Nephron (organoid): ENCODE measurements around the gene ARHGEF25.

Experiments used
- H3K27ac Mint-ChIP-seq, 3 experiments: 2 replicates each; pipeline ENCODE4 v1.8.0; 2020; ENCODE audit warnings: mixed read lengths in 3 of 3, mild to moderate bottlenecking in 2 of 3, moderate library complexity in 1 of 3
- H3K27me3 Mint-ChIP-seq: 2 replicates; pipeline ENCODE4 v1.8.0; 2021; ENCODE audit warnings: low read depth, mild to moderate bottlenecking, moderate library complexity, mixed read lengths
- H3K36me3 Mint-ChIP-seq: 2 replicates; pipeline ENCODE4 v1.8.0; 2020; ENCODE audit warnings: low read depth, mixed read lengths
- H3K4me1 Mint-ChIP-seq: 2 replicates; pipeline ENCODE4 v1.8.0; 2020; ENCODE audit warnings: mixed read lengths
- H3K4me3 Mint-ChIP-seq, 3 experiments: 2 replicates each; pipeline ENCODE4 v1.8.0; 2020; ENCODE audit warnings: mild to moderate bottlenecking in 3 of 3, mixed read lengths in 3 of 3, moderate library complexity in 2 of 3
- H3K9me3 Mint-ChIP-seq: 2 replicates; pipeline ENCODE4 v1.8.0; 2020; ENCODE audit warnings: mixed read lengths
- TF ChIP-seq, protein P1 (sequence below), 3 experiments: fragments of 200-600 bp; sonication (generic); IDR thresholded peaks; one replicate each; pipeline ENCODE4 v1.5.0; 2021; ENCODE audit warnings: antibody characterized with exemption in 3 of 3; ENCODE audit not compliant: unreplicated experiment in 3 of 3

Gene ARHGEF25

DNA sequence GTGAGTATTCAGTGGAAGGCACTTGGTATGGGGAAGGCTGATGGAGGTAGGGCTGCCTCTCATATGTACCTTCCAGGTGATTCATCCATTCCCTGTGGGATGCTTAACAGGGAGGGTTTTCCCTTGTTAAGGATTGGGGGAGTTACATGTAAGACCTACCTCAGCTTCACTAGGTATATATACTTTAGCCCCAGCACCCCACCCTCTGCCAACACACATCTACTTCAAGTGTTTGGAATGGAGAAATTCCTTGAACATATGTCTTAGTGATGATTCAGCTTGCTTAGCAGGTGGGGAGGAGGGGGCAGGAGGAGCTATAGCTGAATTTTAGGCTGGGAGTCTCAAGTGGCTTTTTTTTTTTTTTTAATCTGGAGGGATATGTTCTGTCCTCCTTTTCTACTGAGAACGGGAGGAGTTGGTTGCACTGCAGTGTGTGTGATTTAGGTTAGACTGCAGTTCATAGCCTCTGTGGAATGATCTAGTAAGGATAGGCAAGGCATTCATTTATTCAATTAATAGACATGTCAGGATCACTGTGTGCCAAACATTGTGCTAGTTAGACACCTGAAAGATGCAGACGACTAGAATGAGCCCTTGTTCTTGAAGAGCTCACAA, 18.6 kb upstream of the ARHGEF25 start:
- H3K9me3 Mint-ChIP-seq: no peaks in the 10 kb centered on the region
- TF ChIP-seq, protein P1, sequence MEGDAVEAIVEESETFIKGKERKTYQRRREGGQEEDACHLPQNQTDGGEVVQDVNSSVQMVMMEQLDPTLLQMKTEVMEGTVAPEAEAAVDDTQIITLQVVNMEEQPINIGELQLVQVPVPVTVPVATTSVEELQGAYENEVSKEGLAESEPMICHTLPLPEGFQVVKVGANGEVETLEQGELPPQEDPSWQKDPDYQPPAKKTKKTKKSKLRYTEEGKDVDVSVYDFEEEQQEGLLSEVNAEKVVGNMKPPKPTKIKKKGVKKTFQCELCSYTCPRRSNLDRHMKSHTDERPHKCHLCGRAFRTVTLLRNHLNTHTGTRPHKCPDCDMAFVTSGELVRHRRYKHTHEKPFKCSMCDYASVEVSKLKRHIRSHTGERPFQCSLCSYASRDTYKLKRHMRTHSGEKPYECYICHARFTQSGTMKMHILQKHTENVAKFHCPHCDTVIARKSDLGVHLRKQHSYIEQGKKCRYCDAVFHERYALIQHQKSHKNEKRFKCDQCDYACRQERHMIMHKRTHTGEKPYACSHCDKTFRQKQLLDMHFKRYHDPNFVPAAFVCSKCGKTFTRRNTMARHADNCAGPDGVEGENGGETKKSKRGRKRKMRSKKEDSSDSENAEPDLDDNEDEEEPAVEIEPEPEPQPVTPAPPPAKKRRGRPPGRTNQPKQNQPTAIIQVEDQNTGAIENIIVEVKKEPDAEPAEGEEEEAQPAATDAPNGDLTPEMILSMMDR (IDR thresholded peaks at IDR 0.05; ENCODE audit: unreplicated experiment in 3 of 3): no peak
- peaks cover 17% of the 10 kb centered on the region for H3K36me3 Mint-ChIP-seq
- peak overlapping the region; percentile 91 to 97 (median 95) for H3K4me3 Mint-ChIP-seq
- peak overlapping the region in 2 of 3 experiments; percentile 82 to 92 for H3K27ac Mint-ChIP-seq
- H3K27me3 Mint-ChIP-seq: peaks cover 24% of the 10 kb centered on the region
- H3K4me1 Mint-ChIP-seq: peaks cover 17% of the 10 kb centered on the region

DNA sequence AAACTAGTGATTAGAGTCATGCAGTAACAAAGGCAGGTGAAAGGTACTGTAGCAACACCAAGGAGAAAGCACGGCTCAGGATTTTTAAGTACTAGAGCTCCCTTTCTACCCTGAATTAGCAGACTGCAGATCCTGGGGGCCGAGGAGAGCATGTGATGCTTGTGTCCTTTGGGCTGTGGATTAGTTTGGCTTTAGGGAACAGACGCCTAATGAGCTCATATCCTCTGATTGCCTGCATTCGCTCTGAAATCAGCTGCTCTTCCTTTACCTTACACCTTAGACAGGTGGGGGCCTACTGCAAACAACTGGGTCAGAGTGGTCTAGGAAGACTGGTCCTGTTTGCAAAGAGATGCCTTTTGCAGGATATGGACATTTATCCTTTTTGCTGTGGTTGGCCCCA, 18.0 kb upstream of the ARHGEF25 start:
- H3K4me1 Mint-ChIP-seq: peaks cover 17% of the 10 kb centered on the region
- H3K27me3 Mint-ChIP-seq: peaks cover 24% of the 10 kb centered on the region
- TF ChIP-seq, protein P1 (IDR thresholded peaks at IDR 0.05; ENCODE audit: unreplicated experiment in 3 of 3): no peak
- peak overlapping the region in 2 of 3 experiments; percentile 91 to 97 for H3K4me3 Mint-ChIP-seq
- H3K36me3 Mint-ChIP-seq: peaks cover 19% of the 10 kb centered on the region
- no peak overlapping the region for H3K27ac Mint-ChIP-seq
- no peaks in the 10 kb centered on the region for H3K9me3 Mint-ChIP-seq

DNA sequence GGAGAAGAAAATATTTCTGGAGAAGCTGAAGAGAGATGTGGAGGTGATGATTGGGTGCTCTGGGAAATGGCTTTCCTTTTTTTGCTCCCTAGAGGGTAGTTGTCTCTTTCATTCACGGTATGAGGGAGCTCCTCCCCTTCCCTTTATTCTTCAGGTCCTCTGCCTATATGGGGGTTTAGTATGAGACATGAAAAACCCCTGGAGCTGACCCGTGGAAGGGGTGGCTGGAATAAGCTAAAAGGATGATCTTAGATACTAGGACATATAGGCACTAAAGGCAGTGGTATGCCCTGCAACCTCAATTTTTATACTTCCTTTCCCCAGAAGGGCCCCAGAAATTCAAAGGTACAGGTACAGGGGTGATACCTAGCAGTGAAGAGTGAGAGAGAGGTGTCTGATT, 10.8 kb upstream of the ARHGEF25 start:
- H3K9me3 Mint-ChIP-seq: no peaks in the 10 kb centered on the region
- no peak overlapping the region for H3K4me3 Mint-ChIP-seq
- peaks cover 51% of the 10 kb centered on the region for H3K36me3 Mint-ChIP-seq
- H3K4me1 Mint-ChIP-seq: peaks cover 20% of the 10 kb centered on the region
- TF ChIP-seq, protein P1 (IDR thresholded peaks at IDR 0.05; ENCODE audit: unreplicated experiment in 3 of 3): no peak
- no peak overlapping the region for H3K27ac Mint-ChIP-seq
- H3K27me3 Mint-ChIP-seq: peaks cover under 1% of the 10 kb centered on the region

DNA sequence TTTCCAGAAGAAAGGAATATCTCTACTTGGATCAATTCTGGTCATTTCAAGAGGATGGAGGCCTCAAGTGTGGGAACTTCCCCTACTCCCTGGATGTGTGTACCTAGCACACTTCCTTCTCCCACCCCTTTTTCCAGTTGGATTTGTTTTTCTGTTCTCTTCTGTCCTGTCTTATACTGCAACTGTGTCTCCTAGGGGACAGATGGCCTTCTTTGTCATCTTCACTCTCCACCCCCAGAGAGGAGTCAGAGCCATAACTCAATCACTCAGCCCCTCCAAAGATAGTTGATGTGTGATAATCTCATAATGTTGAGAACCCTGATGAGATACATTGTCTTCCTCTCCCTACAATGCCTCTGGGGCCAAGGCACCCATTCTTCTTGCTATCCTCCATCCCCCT, 8.7 kb upstream of the ARHGEF25 start:
- TF ChIP-seq, protein P1 (IDR thresholded peaks at IDR 0.05; ENCODE audit: unreplicated experiment in 3 of 3): no peak
- peak overlapping the region in 2 of 3 experiments; percentile 11 to 98 for H3K27ac Mint-ChIP-seq
- H3K36me3 Mint-ChIP-seq: peaks cover 51% of the 10 kb centered on the region
- peak overlapping the region in 1 of 3 experiments; percentile 5 for H3K4me3 Mint-ChIP-seq
- peaks cover 4% of the 10 kb centered on the region for H3K27me3 Mint-ChIP-seq
- peaks cover 36% of the 10 kb centered on the region for H3K4me1 Mint-ChIP-seq
- H3K9me3 Mint-ChIP-seq: no peaks in the 10 kb centered on the region

DNA sequence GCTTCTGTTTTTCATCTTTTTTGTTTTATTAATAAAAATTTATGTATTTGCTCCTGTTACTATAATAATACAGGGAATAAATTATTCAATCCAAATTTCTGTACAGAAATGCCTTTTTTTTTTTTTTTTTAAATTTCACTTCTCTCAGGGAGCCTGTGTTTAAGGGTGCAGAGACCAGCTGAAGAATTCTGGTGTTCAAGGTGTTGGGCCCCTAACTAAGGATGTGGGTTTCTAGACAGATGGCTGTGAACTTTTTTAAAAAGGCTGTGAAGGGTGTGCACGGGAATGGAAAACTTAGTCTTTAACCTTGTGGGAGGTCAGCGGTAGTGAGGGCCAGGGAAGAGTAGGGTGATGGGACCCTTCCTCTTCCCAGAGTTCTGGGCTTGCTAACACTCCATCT, 7.9 kb upstream of the ARHGEF25 start:
- no peaks in the 10 kb centered on the region for H3K9me3 Mint-ChIP-seq

More for the DNA sequence above, 7.9 kb upstream of the ARHGEF25 start:
- peaks cover 52% of the 10 kb centered on the region for H3K36me3 Mint-ChIP-seq
- TF ChIP-seq, protein P1 (IDR thresholded peaks at IDR 0.05; ENCODE audit: unreplicated experiment in 3 of 3): no peak
- H3K27ac Mint-ChIP-seq: peak overlapping the region; percentile 92 to 98 (median 97)
- peaks cover 42% of the 10 kb centered on the region for H3K4me1 Mint-ChIP-seq
- peak overlapping the region; percentile 83 to 91 (median 88) for H3K4me3 Mint-ChIP-seq
- H3K27me3 Mint-ChIP-seq: peaks cover 4% of the 10 kb centered on the region
